HepG2 (cell line): ENCODE measurements around the gene THRB. TPM values are rescaled to one million over a fixed set of nuclear protein-coding genes. Genes with fewer than 3 reads are reported as not detected.

Experiments
- ATAC-seq: fragments of 200-7000 bp; cut with Tn5 transposase; 3 replicates; pipeline ENCODE4 v1.9.1; 2020; ENCODE audit warnings: mild to moderate bottlenecking, moderate library complexity
- BruUV-seq: library from RNA; stranded (reverse); fragments of 400-500 nt; replicated peaks from 2 replicates; lab custom pipeline; 2021; lab: Mats Ljungman, UMichigan
- CTCF ChIA-PET: fragments of 300-600 bp; formaldehyde crosslinking; extraction: SDS; loops from one replicate; lab custom pipeline; 2021; ENCODE audit warnings: low total read pairs, inconsistent platforms, low intra/inter-chr PET ratio; lab: Yijun Ruan, JAX
- POLR2A ChIA-PET: fragments of 350-600 bp; sonication (Branson Sonifier 250); formaldehyde crosslinking; loops from one replicate; lab custom pipeline; 2020; ENCODE audit warnings: antibody characterized with exemption, inconsistent platforms; lab: Yijun Ruan, JAX
- DNase-seq: peaks from one replicate; pipeline ENCODE4 v3.0.0-alpha.2; 2015; ENCODE audit warnings: low spot score
- FAIRE-seq: peaks from 3 replicates; lab custom pipeline; 2011; peaks lifted over from hg19 to GRCh38; lab: Jason Lieb, UNC
- H2AFZ ChIP-seq: one replicate; pipeline ENCODE4 v1.6.1; 2011; ENCODE audit warnings: low read length, inconsistent platforms
- H3K27ac ChIP-seq: fragments of 300-600 bp; 3 replicates; pipeline ENCODE4 v1.8.0; 2011; ENCODE audit warnings: mixed run types, mild to moderate bottlenecking, mixed read lengths, low read length, inconsistent platforms; ENCODE audit not compliant: insufficient read depth; ENCODE audit errors: extremely low read length
- H3K27me3 ChIP-seq, 2 experiments: fragments of 200-600 bp in 1 of 2; 2 replicates in 1 of 2; 3 replicates in 1 of 2; pipeline versions ENCODE4 v1.6.0 to v1.8.0; 2011; ENCODE audit warnings: low read length in 2 of 2, mild to moderate bottlenecking in 2 of 2, moderate library complexity in 2 of 2, inconsistent platforms in 1 of 2; ENCODE audit not compliant: insufficient read depth in 2 of 2, control insufficient read depth in 1 of 2
- H3K36me3 ChIP-seq, 2 experiments: fragments of 200-600 bp in 1 of 2; replicated peaks in 1 of 2; 2 replicates in 1 of 2; 3 replicates in 1 of 2; pipeline versions ENCODE4 v1.5.1 to v1.8.0; 2011; ENCODE audit warnings: low read length in 2 of 2, inconsistent platforms in 1 of 2; ENCODE audit not compliant: insufficient read depth in 2 of 2, control insufficient read depth in 1 of 2
- H3K4me1 ChIP-seq: 2 replicates; pipeline ENCODE4 v1.5.1; 2012; ENCODE audit warnings: low read length, inconsistent platforms; ENCODE audit not compliant: insufficient read depth
- H3K4me2 ChIP-seq: 2 replicates; pipeline ENCODE4 v1.6.0; 2011; ENCODE audit warnings: low read depth, low read length, inconsistent platforms
- H3K4me3 ChIP-seq, 3 experiments: fragments of 200-600 bp in 1 of 3; sonication (generic), shearing (Covaris generic) in 1 of 3; replicated peaks in 1 of 3; 2 replicates each; pipeline ENCODE4 v1.5.1; 2011 to 2016; ENCODE audit warnings: low read length in 3 of 3, inconsistent platforms in 2 of 3, low read depth in 2 of 3, mild to moderate bottlenecking in 2 of 3, control low read depth in 1 of 3, mixed read lengths in 1 of 3; ENCODE audit not compliant: insufficient read depth in 1 of 3
- H3K79me2 ChIP-seq: one replicate; pipeline ENCODE4 v1.6.1; 2011; ENCODE audit warnings: low read length, inconsistent platforms; ENCODE audit not compliant: insufficient read depth
- H3K9ac ChIP-seq: 2 replicates; pipeline ENCODE4 v1.6.0; 2011; ENCODE audit warnings: mild to moderate bottlenecking, low read depth, low read length, inconsistent platforms; ENCODE audit not compliant: insufficient read depth
- H3K9me3 ChIP-seq: 2 replicates; pipeline ENCODE4 v1.5.1; 2012; ENCODE audit warnings: mild to moderate bottlenecking, low read length
- H4K20me1 ChIP-seq: 2 replicates; pipeline ENCODE4 v1.6.0; 2011; ENCODE audit warnings: inconsistent platforms, mild to moderate bottlenecking, low read length, moderate library complexity; ENCODE audit not compliant: insufficient read depth
- FOSL1 ChIP-seq: sonication (generic); formaldehyde crosslinking; IDR thresholded peaks from 2 replicates; pipeline ENCODE4 v1.9.0; 2021; ENCODE audit warnings: missing genetic modification reagents, borderline replicate concordance
- GATA4 ChIP-seq: sonication (generic); IDR thresholded peaks from 2 replicates; pipeline ENCODE4 v1.6.1; 2016; ENCODE audit warnings: antibody characterized with exemption, low read depth, borderline replicate concordance
- KDM4B ChIP-seq: sonication (generic); formaldehyde crosslinking; IDR thresholded peaks from 2 replicates; pipeline ENCODE4 v1.4.0; 2020; ENCODE audit warnings: missing genetic modification reagents
- NFYB ChIP-seq: sonication (generic); formaldehyde crosslinking; IDR thresholded peaks from 2 replicates; pipeline ENCODE4 v1.4.0; 2020; ENCODE audit warnings: missing genetic modification reagents
- RCOR2 ChIP-seq: IDR thresholded peaks from 2 replicates; pipeline ENCODE4 v1.6.1; 2016; ENCODE audit warnings: missing biosample characterization, missing genetic modification reagents
- RFX3 ChIP-seq: IDR thresholded peaks from 2 replicates; pipeline ENCODE4 v1.6.1; 2016; ENCODE audit warnings: missing biosample characterization, missing genetic modification reagents
- SAP130 ChIP-seq: IDR thresholded peaks from 2 replicates; pipeline ENCODE4 v1.6.1; 2016; ENCODE audit warnings: low read depth
- SMAD1 ChIP-seq: sonication (generic); formaldehyde crosslinking; IDR thresholded peaks from 2 replicates; pipeline ENCODE4 v1.4.0; 2020; ENCODE audit warnings: missing genetic modification reagents, low read depth, mild to moderate bottlenecking, borderline replicate concordance
- ZFAT ChIP-seq: sonication (generic); formaldehyde crosslinking; conservative IDR thresholded peaks from 2 replicates; pipeline ENCODE4 v1.8.1; 2023; ENCODE audit warnings: missing genetic modification reagents, inconsistent platforms
- ZNF883 ChIP-seq: sonication (generic); formaldehyde crosslinking; IDR thresholded peaks from 2 replicates; pipeline ENCODE4 v1.5.1; 2020; ENCODE audit warnings: mild to moderate bottlenecking, missing genetic modification reagents; ENCODE audit errors: not compliant biosample characterization
- WGBS: methylation state at CpG from one replicate; pipeline ENCODE4 v1.1.6; 2017; ENCODE audit warnings: low lambda C conversion rate; 5-methylcytosine and 5-hydroxymethylcytosine counted together
- in situ Hi-C: cut with HindIII; loops from 2 replicates; pipeline ENCODE4 v1.10.0; 2017; ENCODE audit warnings: low pct_unique_long_range_greater_than_20kb; ENCODE audit not compliant: extremely low pct_ligation_motif_present
- intact Hi-C: fragments of 100-400 bp; cut with micrococcal nuclease; formaldehyde crosslinking; loops from one replicate; pipeline ENCODE4 v1.10.0; 2022; ENCODE audit not compliant: unreplicated experiment
- polyA plus RNA-seq, 8 experiments: library from polyadenylated mRNA; depleted of rRNA in 3 of 8; stranded (reverse) in 7 of 8; unstranded in 1 of 8; fragments of >200 nt; fragmentation: Illumina TruSeq in 4 of 8; extraction: Trizol in 4 of 8; gene quantifications; 2 replicates each; pipeline versions ENCODE4 v1.2.1 to v1.2.3, GENCODE V29; 2011 to 2016; ENCODE audit warnings: low read depth in 4 of 8, missing spikeins in 1 of 8, mixed read lengths in 1 of 8; ENCODE audit not compliant: insufficient read depth in 1 of 8
- total RNA-seq, 5 experiments: library from RNA; depleted of rRNA; stranded (reverse); fragments of >200 nt; fragmentation: Illumina TruSeq; extraction: Trizol; gene quantifications; 2 replicates each; pipeline ENCODE4 v1.2.3, GENCODE V29; 2016; ENCODE audit warnings: low read depth in 1 of 5
- TF ChIP-seq, protein P1 (sequence below): sonication (generic); formaldehyde crosslinking; IDR thresholded peaks from 2 replicates; pipeline ENCODE4 v1.4.0; 2020; ENCODE audit warnings: mild to moderate bottlenecking, missing genetic modification reagents, borderline replicate concordance
- TF ChIP-seq, protein P2 (sequence below): sonication (generic); formaldehyde crosslinking; IDR thresholded peaks from 2 replicates; pipeline ENCODE4 v1.4.0; 2020; ENCODE audit warnings: missing genetic modification reagents, mild to moderate bottlenecking, borderline replicate concordance

Gene THRB
- total and polyA plus RNA-seq, 2 of the 13 experiments (the other 11 are each of a cell fraction or from before 2014, with no cell fraction given), result 4.7 to 22.7 TPM

DNA sequence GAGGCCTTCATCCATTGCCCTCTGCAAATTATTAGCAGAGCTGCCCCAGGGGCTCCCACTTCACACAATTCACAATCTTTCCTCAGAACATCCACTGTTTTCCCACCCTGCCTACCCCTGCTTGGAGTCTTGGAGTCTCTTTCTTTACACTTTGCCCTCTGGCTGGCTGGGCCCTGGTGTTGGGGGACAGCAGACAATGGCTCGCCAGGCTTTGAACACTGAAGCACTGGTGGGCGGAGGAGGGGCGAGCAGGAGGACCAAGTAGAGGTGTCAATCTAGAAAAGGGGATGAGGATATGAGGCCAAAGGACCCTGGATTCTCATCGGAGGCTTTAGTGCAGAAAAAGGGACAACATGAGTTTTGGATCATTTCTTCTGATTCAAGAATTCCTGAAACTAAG, 337.5 kb downstream of the THRB start:
- FAIRE-seq, result no peak
- no TSS peak for BruUV-seq
- POLR2A ChIA-PET, result no interaction called here

More for the DNA sequence above, 337.5 kb downstream of the THRB start:
- Histone ChIP-seq H3K36me3 (no peaks in the 10 kb centered on the region; a peak in 1 of 5 replicates), H3K79me2 (no peaks in the 10 kb centered on the region), H3K27me3 (no peaks in the 10 kb centered on the region), H4K20me1 (no peaks in the 10 kb centered on the region), H3K9ac (no peak overlapping the region), H2AFZ (no peak overlapping the region), H3K27ac (no peak overlapping the region), H3K4me3 (no peak overlapping the region), H3K4me2 (no peak overlapping the region), H3K4me1 (no peaks in the 10 kb centered on the region), H3K9me3 (no peaks in the 10 kb centered on the region)
- WGBS, result 98% methylated on average over 4 of the region's 4 CpGs
- ATAC-seq (no peak), DNase-seq (no peak)
- TF ChIP-seq SAP130 (CRISPR knock-in tag), result no peak
- no peak for TF ChIP-seq FOSL1 (CRISPR knock-in tag)
- no peak for TF ChIP-seq RCOR2 (CRISPR knock-in tag)
- no peak for TF ChIP-seq ZNF883 (CRISPR knock-in tag)
- TF ChIP-seq SMAD1 (CRISPR knock-in tag), result no peak
- TF ChIP-seq, protein P1, sequence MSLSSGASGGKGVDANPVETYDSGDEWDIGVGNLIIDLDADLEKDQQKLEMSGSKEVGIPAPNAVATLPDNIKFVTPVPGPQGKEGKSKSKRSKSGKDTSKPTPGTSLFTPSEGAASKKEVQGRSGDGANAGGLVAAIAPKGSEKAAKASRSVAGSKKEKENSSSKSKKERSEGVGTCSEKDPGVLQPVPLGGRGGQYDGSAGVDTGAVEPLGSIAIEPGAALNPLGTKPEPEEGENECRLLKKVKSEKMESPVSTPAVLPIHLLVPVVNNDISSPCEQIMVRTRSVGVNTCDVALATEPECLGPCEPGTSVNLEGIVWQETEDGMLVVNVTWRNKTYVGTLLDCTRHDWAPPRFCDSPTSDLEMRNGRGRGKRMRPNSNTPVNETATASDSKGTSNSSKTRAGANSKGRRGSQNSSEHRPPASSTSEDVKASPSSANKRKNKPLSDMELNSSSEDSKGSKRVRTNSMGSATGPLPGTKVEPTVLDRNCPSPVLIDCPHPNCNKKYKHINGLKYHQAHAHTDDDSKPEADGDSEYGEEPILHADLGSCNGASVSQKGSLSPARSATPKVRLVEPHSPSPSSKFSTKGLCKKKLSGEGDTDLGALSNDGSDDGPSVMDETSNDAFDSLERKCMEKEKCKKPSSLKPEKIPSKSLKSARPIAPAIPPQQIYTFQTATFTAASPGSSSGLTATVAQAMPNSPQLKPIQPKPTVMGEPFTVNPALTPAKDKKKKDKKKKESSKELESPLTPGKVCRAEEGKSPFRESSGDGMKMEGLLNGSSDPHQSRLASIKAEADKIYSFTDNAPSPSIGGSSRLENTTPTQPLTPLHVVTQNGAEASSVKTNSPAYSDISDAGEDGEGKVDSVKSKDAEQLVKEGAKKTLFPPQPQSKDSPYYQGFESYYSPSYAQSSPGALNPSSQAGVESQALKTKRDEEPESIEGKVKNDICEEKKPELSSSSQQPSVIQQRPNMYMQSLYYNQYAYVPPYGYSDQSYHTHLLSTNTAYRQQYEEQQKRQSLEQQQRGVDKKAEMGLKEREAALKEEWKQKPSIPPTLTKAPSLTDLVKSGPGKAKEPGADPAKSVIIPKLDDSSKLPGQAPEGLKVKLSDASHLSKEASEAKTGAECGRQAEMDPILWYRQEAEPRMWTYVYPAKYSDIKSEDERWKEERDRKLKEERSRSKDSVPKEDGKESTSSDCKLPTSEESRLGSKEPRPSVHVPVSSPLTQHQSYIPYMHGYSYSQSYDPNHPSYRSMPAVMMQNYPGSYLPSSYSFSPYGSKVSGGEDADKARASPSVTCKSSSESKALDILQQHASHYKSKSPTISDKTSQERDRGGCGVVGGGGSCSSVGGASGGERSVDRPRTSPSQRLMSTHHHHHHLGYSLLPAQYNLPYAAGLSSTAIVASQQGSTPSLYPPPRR, result no peak
- TF ChIP-seq ZFAT (CRISPR knock-in tag), result no peak
- TF ChIP-seq, protein P2, sequence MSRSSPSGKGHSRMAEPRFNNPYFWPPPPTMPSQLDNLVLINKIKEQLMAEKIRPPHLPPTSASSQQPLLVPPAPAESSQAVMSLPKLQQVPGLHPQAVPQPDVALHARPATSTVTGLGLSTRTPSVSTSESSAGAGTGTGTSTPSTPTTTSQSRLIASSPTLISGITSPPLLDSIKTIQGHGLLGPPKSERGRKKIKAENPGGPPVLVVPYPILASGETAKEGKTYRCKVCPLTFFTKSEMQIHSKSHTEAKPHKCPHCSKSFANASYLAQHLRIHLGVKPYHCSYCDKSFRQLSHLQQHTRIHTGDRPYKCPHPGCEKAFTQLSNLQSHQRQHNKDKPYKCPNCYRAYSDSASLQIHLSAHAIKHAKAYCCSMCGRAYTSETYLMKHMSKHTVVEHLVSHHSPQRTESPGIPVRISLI, result no peak
- TF ChIP-seq NFYB (CRISPR knock-in tag), result no peak
- TF ChIP-seq RFX3 (CRISPR knock-in tag), result no peak
- no peak for TF ChIP-seq KDM4B (CRISPR knock-in tag)
- TF ChIP-seq GATA4, result no peak
- CTCF ChIA-PET, result no interaction called here
- in situ Hi-C loops (no loop called here), intact Hi-C loops (no loop called here)
